CD4-positive, alpha-beta T cell treated with Interleukin-12 subunit alpha and Interleukin-12 subunit beta, for 1 hour (primary cell): ENCODE measurements around the gene AQP1.

Experiments used
- DNase-seq: peaks from one replicate; pipeline ENCODE4 v3.0.0-alpha.2; 2020

AQP1 gene

GRCh38 chr7:30907527-30908267 is 4.0 kb upstream of the AQP1 start:
- no peak for DNase-seq

GRCh38 chr7:30908681-30909080 is 3.0 kb upstream of the AQP1 start:
- no peak for DNase-seq

- no peak for DNase-seq
Observed at GRCh38 chr7:30909431-30909830, 2.2 kb upstream of the AQP1 start.

GRCh38 chr7:30910411-30911073 is 1.1 kb upstream of the AQP1 start:
- DNase-seq: no peak

GRCh38 chr7:30911133-30911532 is 520 bp upstream of the AQP1 start:
- DNase-seq: no peak

- DNase-seq: no peak
Observed at GRCh38 chr7:30912021-30912730, 523 bp downstream of the AQP1 start.

GRCh38 chr7:30912731-30912985 is 1.0 kb downstream of the AQP1 start:
- DNase-seq: no peak

GRCh38 chr7:30912986-30913811 is 1.5 kb downstream of the AQP1 start:
- no peak for DNase-seq

- DNase-seq: no peak
Observed at GRCh38 chr7:30913821-30914515, 2.3 kb downstream of the AQP1 start.

- DNase-seq: no peak
Observed at GRCh38 chr7:30914596-30914995, 2.9 kb downstream of the AQP1 start.

GRCh38 chr7:30915005-30915601 is 3.5 kb downstream of the AQP1 start:
- DNase-seq: no peak

GRCh38 chr7:30915751-30916150 is 4.1 kb downstream of the AQP1 start:
- no peak for DNase-seq

GRCh38 chr7:30916255-30916654 is 4.6 kb downstream of the AQP1 start:
- no peak for DNase-seq

GRCh38 chr7:30916767-30917166 is 5.1 kb downstream of the AQP1 start:
- DNase-seq: no peak

- no peak for DNase-seq
Observed at GRCh38 chr7:30917216-30917893, 5.7 kb downstream of the AQP1 start.

- no peak for DNase-seq
Observed at GRCh38 chr7:30918676-30919075, 7.0 kb downstream of the AQP1 start.

- no peak for DNase-seq
Observed at GRCh38 chr7:30920021-30920583, 8.4 kb downstream of the AQP1 start.

- DNase-seq: no peak
Observed at GRCh38 chr7:30920584-30921539, 9.2 kb downstream of the AQP1 start.

- DNase-seq: no peak
Observed at GRCh38 chr7:30921540-30922401, 10.1 kb downstream of the AQP1 start.
